Activated T-cell treated with anti-CD3 and anti-CD28 coated beads for 1 hour (primary cell): ENCODE measurements around the gene OR8B8.
"Not testable (repeated sequence)": the region's sequence is repeated elsewhere in the genome, so short reads cannot be mapped to it uniquely, and the experiment has no call there.

Experiments
- DNase-seq: peaks from one replicate; pipeline ENCODE4 v3.0.0-alpha.2; 2020; ENCODE audit warnings: low read depth

OR8B8 gene

GRCh38 chr11:124441519-124441918, 4.0 kb downstream of the OR8B8 start:
- no peak for DNase-seq

DNA sequence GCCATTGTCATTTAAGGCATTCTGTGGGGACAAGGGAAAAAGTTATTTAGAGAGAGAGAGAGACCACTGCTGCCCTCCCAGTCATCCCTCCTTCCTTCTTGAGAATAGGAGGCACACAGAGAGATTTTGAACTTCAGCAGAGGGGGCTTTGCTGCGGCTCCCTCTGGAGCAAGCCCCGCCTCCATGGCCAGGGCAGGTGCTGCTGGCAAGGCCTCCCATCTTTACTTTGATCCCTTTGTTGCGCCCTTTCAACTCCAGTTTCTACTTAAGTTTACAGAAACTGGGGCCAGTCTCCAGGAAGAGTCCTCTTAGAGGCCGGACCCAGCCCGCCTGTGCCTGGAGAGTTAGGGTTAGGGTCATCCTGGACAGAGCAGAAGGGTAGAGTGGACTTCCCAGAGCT, 4.4 kb downstream of the OR8B8 start:
- DNase-seq, result no peak

- DNase-seq, result no peak
Observed at GRCh38 chr11:124440608-124441007, 4.9 kb downstream of the OR8B8 start.

- DNase-seq, result no peak
Observed at GRCh38 chr11:124434699-124435098, 10.8 kb downstream of the OR8B8 start.

- DNase-seq, result no peak
Observed at GRCh38 chr11:124429599-124429998, 15.9 kb downstream of the OR8B8 start.

- no peak for DNase-seq
Observed at GRCh38 chr11:124424384-124424921, 21.0 kb downstream of the OR8B8 start, which contains the start of gene OR8B4. OR8B4 (minus strand) TSS chr11:124424871; CDS start chr11:124424871, 0 bp downstream.

DNA sequence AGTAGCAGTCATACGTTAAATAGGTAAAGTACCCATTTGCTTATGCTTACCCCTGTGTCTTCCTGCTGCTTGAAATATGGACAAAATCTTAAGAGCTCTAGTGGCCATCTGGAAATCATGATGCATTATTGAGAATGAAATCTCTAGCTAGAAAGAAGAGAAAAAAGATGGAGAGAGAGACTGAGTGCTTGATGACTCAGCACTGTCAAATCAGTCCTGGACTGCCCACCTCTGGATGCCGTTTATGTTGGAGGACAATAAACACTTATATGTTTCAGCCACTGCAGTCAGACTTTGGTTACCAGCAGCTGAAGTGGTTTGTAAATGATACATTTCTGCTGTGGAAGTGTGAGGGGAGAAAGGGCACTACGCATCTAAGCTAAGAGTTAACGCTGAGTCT, 24.5 kb downstream of the OR8B8 start:
- DNase-seq, result no peak

GRCh38 chr11:124415356-124415923, 30.1 kb downstream of the OR8B8 start:
- no peak for DNase-seq

DNA sequence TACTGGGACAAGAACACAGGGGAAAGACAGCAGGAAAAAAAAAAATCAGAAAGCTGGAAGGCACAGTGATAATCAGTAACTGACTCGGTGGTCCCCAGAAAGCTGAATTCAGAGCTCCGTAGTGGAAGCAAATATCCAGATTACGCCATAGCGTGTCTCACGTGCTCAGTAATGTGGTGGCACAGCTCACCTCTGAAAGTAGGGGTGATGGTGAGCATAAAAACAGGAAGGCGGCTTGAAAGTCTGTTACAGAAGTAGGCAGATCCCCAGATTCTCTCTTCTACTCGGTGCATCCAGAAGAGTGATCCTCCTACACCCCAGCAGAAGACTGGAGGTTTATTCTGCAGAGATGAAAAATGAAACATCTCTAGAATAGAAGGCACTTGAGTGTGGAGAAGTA, 35.6 kb downstream of the OR8B8 start:
- no peak for DNase-seq

GRCh38 chr11:124405581-124405980, 39.9 kb downstream of the OR8B8 start:
- no peak for DNase-seq

DNA sequence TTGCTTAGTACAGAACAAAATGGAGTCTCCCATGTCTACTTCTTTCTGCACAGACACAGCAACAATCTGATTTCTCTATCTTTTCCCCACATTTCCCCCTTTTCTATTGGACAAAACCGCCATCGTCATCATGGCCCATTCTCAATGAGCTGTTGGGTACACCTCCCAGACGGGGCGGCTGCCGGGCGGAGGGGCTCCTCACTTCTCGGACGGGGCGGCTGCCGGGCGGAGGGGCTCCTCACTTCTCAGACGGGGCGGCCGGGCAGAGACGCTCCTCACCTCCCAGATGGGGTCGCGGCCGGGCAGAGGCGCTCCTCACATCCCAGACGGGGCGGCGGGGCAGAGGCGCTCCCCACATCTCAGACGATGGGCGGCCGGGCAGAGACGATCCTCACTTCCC, 42.3 kb downstream of the OR8B8 start:
- not testable (repeated sequence) for DNase-seq

- peak; percentile 7 for DNase-seq
Observed at GRCh38 chr11:124402326-124402922, 43.1 kb downstream of the OR8B8 start.

GRCh38 chr11:124398924-124399323, 46.6 kb downstream of the OR8B8 start, which contains the start of gene OR8B3:
OR8B3 (minus strand) TSS chr11:124399024; CDS start chr11:124397351, 1,673 bp downstream.
- no peak for DNase-seq

GRCh38 chr11:124396847-124397246, 48.6 kb downstream of the OR8B8 start:
- DNase-seq, result not testable (repeated sequence)

GRCh38 chr11:124394408-124394807, 51.1 kb downstream of the OR8B8 start:
- no peak for DNase-seq
